GM19238 (cell line): ENCODE measurements around the gene CACNG6.
"Not testable (repeated sequence)": the region's sequence is repeated elsewhere in the genome, so short reads cannot be mapped to it uniquely, and the experiment has no call there.

Source experiments
- DNase-seq: peaks from one replicate; pipeline ENCODE4 v3.0.0; 2011; ENCODE audit warnings: low spot score; ENCODE audit not compliant: insufficient read length

Gene CACNG6

DNA sequence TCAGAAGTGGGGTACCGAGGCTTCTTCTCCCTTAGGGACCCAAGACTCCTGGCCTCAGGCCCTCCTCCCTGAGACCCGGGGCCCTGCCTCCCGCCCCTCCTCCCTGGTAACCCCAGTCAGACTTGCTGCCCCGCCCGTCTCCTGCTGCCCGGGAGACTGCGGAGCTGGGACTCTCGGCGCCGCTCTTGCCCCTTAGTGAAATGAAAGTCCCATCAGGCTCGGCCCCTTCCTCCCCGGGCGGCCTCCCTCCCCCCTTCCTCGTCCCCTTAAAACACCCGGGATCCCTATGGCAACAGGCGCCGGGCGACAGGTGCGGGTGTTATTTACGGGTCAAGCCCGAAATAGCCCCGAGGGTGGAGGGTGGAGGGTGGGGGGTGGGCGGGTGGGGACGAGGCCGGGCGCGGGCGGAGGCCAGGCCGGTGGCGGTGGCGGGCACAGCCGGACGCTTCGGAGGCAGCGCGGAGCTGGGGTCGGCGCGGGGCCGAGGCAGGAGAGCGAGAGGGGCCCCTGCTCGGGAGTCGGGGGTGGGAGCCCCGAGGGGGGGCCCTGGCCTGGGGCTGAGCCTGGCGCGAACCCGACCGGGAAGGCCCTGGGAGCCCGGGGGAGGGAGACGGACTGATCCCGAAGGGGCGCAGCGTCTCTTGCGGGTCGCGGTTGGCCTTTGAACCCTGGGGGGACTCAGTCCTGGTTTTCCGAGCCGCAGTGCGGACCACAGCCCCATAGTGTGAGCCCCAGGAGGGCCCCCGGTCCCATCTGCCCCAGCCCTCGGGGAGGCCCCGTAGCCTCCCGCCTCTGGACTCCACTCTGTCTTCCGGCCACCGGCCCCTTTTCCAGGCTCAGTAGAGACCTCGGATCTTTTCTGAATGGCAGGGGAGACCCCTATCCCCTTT is at the start of gene CACNG6:
TSS of gene CACNG6 (plus strand) at position 414 of the 890 bp plus-strand sequence. CDS start 1,241 bp downstream, outside the sequence.
- no peak for DNase-seq

- DNase-seq, result no peak
These were observed 49.2 kb upstream of the CACNG6 start for GRCh38 chr19:53942001-53942786.

DNA sequence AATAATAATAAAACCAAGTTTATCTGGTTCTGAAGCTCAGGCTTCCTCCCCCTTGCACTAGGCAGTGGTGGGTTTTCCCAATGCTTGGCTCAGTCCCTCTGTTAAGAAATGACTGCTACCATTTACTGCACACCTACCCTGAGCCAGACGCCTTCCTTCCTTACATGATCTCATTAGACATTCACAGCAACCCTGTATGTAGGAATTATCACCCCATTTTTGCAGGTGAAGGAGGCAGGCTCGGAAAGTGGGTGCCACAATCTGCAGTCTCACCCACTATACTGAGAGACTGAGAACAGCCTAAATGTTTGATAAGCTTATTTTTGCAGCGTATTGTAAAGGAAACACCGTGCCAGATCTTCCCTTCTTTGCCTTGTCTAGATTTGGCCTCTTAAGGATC is 47.0 kb upstream of the CACNG6 start:
- no peak for DNase-seq

DNA sequence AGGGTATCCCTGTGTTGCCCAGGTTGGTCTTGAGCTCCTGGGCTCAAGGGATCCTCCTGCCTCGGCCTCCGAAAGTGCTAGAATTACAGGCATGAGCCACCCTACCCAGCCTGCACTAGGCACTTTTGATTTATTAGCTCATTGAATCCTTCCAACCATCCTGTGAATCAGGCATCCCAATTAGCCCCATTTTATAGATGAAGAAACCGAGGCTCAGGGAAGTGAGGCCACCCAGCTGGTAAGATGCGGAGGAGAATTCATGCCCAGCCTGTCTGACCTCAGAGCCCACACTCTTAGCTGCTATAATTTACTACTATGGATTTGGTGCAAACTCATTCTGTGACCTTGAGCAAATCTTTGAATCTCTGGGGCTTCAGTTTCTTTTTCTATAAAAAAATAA is 46.5 kb upstream of the CACNG6 start:
- no peak for DNase-seq

DNA sequence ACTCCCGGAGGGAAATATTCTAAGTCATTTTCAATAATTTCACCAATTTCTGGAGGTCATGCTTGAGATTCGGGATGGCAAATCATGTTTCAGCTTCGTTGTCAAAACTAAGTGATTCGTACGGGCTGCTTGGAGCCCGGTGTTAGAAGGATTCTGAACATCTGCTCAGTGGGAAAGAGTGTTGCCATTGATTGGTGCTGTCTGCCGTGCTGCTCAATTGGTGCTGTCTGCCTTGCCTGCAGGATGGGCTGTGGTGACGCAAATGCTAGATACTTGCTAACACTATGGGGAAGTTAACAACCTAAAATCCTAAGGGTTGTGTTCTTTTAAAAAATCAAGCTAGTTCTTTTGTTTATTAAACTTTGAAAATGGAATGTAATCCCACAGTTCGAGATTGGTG is 46.0 kb upstream of the CACNG6 start:
- no peak for DNase-seq

- DNase-seq, result no peak
These were observed 45.4 kb upstream of the CACNG6 start for GRCh38 chr19:53945998-53946397.

DNA sequence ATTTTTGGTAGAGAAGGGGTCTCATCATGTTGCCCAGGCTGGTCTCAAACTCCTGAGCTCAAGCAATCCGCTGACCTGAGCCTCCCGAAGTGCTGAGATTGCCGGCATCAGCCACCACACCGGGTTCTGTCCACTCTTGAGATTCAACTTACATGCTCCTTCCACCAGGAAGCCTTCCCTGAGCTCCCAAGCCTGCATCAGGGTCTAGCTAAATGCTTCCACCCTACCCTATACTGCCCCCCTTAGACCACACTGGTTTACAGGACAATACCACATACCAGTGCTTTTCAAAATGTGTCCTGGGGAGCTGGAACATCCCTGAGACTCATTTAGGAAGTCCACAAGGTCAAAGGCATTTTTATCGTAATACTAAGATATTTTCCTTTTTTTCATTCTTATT is 43.8 kb upstream of the CACNG6 start:
- no peak for DNase-seq

DNA sequence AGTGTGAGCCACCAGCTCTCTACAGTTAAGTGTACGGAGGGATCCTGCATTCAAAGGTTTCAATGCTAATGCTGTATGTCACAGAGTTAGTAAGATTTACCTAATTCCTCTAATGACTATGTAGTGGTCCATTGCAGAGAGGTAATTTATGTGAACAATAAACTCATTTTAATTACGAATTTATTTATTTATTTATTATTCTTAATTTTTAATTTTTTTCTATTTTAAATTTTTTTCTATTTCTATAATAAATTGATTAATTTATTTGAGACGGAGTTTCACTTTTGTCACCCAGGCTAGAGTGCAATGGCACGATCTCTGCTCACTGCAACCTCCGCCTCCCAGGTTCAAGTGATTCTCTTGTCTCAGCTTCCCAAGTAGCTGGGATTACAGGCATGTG is 42.8 kb upstream of the CACNG6 start:
- not testable (repeated sequence) for DNase-seq

- no peak for DNase-seq
These were observed 40.0 kb upstream of the CACNG6 start for GRCh38 chr19:53951436-53951835.

GRCh38 chr19:53951947-53952346 is 39.5 kb upstream of the CACNG6 start:
- no peak for DNase-seq

GRCh38 chr19:53953383-53953782 is 38.1 kb upstream of the CACNG6 start:
- no peak for DNase-seq

- DNase-seq, result no peak
These were observed 33.8 kb upstream of the CACNG6 start for GRCh38 chr19:53957448-53958167.

DNA sequence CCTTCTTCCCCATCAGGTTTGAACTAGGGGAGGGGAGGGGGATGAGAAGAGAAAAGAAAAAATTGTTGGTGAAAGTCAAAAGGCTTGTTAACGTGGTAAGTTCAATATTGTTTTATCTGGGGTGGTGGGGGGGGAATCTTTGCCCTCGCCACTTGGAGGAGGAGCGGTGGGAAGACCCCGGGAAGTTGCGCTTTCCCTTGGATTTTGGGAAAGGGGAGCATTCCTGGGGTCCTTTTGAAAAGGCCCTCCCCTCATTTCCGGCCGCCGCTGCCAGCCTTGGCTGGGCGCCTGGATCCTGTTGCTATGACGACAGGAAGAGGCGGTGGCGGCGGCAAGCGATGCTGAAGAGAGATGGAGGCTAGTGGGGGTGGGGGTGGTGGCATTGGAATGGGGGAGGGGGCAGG is 33.3 kb upstream of the CACNG6 start:
- no peak for DNase-seq

DNA sequence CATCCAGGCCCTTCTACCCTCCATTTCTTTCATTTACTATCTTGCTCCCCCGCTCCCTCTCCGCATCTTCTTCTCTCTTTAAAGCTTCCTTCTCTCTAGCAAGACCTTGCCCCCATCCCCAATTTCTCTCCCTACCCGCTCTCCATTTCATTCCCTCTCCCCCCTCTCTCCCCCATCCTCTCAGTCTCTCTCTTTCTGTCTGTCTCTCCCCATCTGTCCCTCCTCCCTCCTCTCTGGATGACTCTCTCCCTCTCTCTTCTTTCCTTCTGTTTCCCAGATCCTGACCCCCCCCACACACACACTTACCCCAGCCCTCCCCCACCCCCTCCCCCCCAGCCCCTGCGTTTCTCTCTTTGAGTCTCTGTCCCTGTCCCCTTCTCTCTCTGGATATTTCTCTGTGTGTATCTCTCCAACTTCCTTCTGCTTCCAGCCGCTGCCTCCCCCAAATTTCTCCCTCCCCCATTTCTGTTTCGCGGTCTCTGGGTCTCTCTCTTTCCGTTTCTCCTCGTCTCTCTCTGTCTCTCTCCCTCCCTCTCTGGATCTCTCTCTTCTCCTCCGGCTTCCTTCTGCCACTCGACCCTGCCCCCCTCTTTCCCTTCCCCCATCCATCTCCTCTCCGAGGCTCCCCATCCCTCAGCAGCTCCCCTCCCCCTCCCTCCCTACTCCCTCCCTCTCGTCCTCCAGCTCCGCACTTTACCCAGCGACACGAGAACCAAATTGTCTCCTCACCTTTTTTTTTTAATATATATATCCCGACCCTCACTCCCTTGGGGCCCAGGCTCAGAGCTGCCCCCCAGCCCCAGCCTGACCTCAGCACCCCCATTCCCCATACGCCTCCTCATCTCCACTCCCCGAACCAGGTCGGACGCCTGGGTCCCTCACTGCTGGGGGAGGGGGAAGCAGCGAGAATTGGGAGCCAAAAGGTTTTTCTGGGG is 32.3 kb upstream of the CACNG6 start:
- no peak for DNase-seq

GRCh38 chr19:53960187-53960586 is 31.2 kb upstream of the CACNG6 start:
- no peak for DNase-seq

GRCh38 chr19:53960886-53961285 is 30.6 kb upstream of the CACNG6 start:
- DNase-seq, result no peak

DNA sequence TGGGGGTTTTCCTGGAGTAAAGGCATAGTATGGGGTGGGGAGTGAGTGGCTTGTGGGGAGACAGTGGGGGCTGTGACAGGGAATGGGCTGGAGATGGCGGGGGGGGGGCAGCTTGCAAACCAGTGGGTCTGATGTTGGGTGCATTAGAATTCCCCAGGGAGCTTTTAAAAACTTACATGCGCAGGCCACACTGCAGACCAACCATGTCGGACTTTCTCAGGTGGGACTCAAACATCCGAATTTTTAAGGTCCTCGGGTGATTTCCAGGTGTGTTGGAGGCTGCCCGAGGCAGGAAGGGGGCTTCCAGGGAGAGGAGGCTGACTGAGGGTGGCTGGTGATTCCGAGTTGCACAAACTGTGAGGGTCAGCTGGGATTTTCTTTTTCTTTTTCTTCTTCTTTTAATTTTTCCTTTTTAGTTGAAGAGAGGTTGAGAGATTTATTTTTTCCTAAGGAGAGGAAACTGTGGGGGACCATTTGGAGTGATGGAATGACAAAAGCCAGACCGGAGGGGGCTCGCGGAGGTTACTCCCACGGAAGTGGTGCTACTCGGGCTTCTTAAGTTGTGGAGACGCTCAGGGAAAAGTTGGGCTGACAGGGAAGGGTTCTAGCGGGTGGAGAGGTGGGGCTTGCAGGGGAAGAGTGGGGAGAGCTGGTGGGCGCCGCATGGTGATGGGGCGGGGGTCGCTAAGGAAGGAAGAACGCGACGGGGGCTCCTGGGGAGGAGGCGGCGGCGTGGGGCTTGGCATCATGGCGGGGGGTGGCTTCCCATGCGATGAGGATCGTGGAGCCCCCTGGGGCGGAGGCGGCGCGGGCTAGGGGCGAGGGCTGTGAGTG is 29.7 kb upstream of the CACNG6 start:
- DNase-seq, result no peak

DNA sequence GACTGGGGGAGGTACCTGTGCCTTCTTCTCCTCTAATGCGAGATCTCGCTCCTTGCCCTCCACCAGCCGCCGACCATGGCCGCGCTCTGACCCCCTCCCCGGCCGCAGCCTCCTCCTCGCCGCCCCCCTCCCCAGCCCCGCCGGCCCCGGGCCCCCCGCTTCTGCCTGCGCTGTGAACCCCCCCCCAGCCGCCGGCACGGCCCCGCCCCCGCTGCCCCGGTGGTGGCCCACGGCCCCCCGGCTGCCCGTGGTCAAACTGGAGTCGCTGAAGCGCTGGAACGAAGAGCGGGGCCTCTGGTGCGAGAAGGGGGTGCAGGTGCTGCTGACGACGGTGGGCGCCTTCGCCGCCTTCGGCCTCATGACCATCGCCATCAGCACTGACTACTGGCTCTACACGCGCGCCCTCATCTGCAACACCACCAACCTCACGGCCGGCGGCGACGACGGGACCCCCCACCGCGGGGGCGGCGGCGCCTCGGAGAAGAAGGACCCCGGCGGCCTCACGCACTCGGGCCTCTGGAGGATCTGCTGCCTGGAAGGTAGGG is 28.5 kb upstream of the CACNG6 start, which contains the start of gene CACNG8:
TSS of gene CACNG8 (plus strand) at position 51 of the 545 bp plus-strand sequence.
- no peak for DNase-seq

GRCh38 chr19:53965091-53965490 is 26.3 kb upstream of the CACNG6 start:
- DNase-seq, result no peak
